Activated naive CD4-positive, alpha-beta T cell treated with anti-CD3 and anti-CD28 coated beads for 36 hours (primary cell): ENCODE measurements around the gene CHST6. TPM values are rescaled to one million over a fixed set of nuclear protein-coding genes. Genes with fewer than 3 reads are reported as not detected.

Source experiments
- CTCF ChIA-PET: fragments of 350-600 bp; sonication (Branson Sonifier 250); formaldehyde crosslinking; loops from one replicate; lab custom pipeline; 2021; ENCODE audit warnings: antibody characterized with exemption; lab: Charles Lee
- DNase-seq: peaks from one replicate; pipeline ENCODE4 v3.0.0-alpha.2; 2020
- H3K27ac Mint-ChIP-seq: one replicate; pipeline ENCODE4 v1.8.0; 2021; ENCODE audit warnings: mild to moderate bottlenecking, mixed read lengths
- H3K27me3 Mint-ChIP-seq: one replicate; pipeline ENCODE4 v1.8.0; 2021; ENCODE audit warnings: low read depth, mixed read lengths
- H3K36me3 Mint-ChIP-seq: one replicate; pipeline ENCODE4 v1.8.0; 2021; ENCODE audit warnings: low read depth, mixed read lengths
- H3K4me1 Mint-ChIP-seq: one replicate; pipeline ENCODE4 v1.8.0; 2021; ENCODE audit warnings: low read depth, mixed read lengths
- H3K4me3 Mint-ChIP-seq: one replicate; pipeline ENCODE4 v1.8.0; 2021; ENCODE audit warnings: mild to moderate bottlenecking, moderate library complexity, mixed read lengths
- H3K9me3 Mint-ChIP-seq: one replicate; pipeline ENCODE4 v1.8.0; 2021; ENCODE audit warnings: mixed read lengths
- intact Hi-C: fragments of 100-400 bp; cut with micrococcal nuclease; formaldehyde crosslinking; loops from one replicate; pipeline ENCODE4 v1.15.1; 2023
- total RNA-seq, 2 experiments: library from RNA; stranded (reverse); gene quantifications; one replicate each; pipeline ENCODE4 v1.2.3, GENCODE V29; 2021

CHST6 gene
- total RNA-seq, 2 experiments from 2014 or later, result not detected

DNA sequence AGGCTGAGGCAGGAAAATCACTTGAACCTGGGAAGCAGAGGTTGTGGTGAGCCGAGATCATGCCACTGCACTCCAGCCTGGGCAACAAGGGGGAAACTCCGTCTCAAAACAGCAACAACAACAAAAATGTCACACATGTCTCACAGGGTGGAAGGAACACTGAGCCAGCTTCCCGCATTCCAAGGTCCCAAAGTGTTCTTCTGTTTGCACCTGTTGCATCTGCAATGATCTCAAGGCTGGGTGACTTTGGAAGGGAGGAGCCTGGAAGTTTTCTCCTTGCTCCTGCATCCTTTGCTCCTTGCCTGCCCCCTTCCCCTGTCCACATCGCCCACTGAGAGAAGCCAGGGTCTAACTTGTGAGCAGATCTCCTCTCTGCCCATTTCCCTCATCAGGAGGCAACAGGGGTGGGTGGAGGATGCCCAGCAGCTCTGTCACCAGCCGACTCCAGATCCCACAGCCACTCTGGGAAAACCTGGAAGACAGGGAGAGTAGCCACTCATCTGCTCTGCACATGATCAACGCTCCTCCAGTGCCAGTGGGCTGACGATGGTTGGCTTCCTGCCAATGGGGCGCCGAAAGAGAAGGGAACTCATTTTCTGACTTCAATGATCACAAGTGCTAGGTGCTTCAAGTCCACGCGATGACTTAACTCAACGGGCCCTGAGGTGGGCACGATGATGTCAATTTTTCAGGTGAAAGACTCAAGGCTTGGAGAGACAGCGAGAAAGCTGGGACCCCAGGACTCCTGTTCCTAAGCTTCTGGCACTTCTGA, 12.6 kb downstream of the CHST6 start:
- CTCF ChIA-PET, result no interaction called here
- H3K36me3 Mint-ChIP-seq, result no peaks in the 10 kb centered on the region
- H3K4me3 Mint-ChIP-seq, result no peak overlapping the region
- peaks cover 1% of the 10 kb centered on the region for H3K4me1 Mint-ChIP-seq
- DNase-seq, result no peak
- no peaks in the 10 kb centered on the region for H3K9me3 Mint-ChIP-seq
- H3K27me3 Mint-ChIP-seq, result peaks cover 10% of the 10 kb centered on the region
- intact Hi-C loops, result no loop called here
- no peak overlapping the region for H3K27ac Mint-ChIP-seq

DNA sequence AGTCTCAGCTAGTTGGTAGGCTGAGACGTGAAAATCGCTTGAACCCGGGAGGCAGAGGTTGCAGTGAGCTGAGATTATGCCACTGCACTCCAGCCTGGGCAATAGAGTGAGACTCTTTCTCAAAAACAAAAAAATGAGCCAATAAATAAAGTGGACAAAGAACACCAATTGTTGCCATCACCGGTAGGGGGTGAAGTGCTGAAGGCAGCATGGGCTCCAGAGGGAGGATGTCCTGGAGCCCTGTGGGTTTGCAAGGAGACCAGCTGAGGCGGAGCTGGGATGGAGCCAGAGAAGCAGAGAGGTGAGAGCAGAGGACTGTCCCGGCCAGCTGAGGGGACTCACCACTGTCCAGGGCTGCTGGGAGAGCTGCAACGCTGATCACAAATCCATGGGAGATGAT, 13.8 kb downstream of the CHST6 start:
- CTCF ChIA-PET, result no interaction called here
- Mint-ChIP-seq H3K27ac (no peak overlapping the region), H3K4me1 (no peaks in the 10 kb centered on the region), H3K27me3 (peaks cover 4% of the 10 kb centered on the region), H3K36me3 (no peaks in the 10 kb centered on the region), H3K4me3 (no peak overlapping the region), H3K9me3 (no peaks in the 10 kb centered on the region)
- intact Hi-C loops, result no loop called here
- no peak for DNase-seq

DNA sequence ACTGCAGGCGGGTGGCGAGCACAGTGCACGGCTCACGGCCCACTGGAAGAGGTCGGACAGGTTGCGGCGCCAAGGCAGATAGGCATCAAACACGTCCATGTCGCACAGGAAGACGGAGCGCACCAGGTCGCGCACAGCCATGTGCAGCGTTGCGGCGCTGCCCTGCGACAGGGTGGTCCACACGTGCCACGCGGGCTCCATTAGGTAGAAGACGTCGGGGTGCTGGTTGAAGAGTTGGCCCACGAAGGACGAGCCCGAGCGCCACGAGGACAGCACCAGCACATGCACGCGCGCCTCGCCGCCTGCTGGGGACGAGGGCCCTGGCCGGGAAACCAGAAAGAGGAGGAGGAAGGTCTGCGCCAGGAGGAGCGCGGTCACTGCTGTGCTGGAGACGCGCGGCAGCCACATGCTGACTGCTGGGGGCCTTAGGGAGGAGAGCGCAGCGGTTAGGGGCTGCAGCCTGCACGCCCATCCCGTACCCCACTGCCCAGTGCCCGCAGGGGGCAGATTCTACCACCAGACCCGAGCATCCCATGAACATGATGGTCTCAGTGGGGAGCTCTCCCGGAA, 15.7 kb downstream of the CHST6 start:
- Mint-ChIP-seq H3K36me3 (no peaks in the 10 kb centered on the region), H3K4me1 (no peaks in the 10 kb centered on the region)
- CTCF ChIA-PET, result no interaction called here

DNA sequence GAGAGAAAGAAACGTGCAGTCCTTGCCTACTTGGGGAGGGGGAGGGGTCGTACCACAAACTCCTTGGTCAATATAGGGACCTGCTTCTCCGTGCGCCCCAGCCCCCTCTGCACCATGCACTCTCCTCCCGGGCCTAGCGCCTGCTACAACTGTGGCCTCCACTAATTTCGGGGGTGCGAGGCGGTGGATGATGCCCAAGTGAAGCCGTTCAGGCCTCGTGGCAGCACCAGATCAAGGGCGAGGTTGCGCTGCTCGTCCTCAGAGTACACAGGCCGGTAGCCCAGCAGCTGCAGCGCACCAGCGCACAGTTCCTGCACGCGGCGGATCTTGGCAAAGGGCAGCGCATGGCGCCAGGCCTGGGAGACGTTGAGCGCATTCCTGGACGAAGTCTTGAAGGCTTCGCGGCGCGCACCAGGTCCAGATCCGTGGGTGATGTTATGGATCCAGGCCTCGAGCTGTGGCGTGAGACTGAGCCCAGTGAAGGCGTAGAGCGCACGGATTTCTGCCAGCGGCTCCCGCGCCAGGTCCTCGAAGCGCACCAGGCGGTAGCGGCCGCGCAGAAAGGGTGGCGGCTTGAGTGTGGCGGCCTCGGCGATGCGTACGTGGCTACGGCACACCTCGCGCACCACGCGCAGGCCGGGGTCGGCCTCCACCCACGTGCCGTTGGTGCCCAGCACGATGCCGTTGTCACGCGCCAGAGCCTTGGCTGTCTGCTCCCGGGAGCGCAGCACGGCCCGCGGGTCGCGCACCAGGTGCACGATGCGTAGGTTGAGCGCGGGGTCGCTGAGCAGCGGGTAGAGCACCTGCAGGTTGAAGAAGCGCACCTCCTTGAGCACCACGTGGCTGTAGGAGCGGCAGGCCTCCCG, 16.5 kb downstream of the CHST6 start:
- intact Hi-C loops, result no loop called here
- Mint-ChIP-seq H3K36me3 (no peaks in the 10 kb centered on the region), H3K4me3 (no peak overlapping the region), H3K27ac (no peak overlapping the region), H3K27me3 (no peaks in the 10 kb centered on the region), H3K4me1 (no peaks in the 10 kb centered on the region), H3K9me3 (no peaks in the 10 kb centered on the region)
- CTCF ChIA-PET, result interaction anchor here (0.9 kb wide), 1 partner anchor 71 kb away, joined by 3 read pairs; no protein-coding TSS in a partner anchor
- DNase-seq, result no peak

More for the DNA sequence above, 15.7 kb downstream of the CHST6 start:
- intact Hi-C loops, result no loop called here
- Mint-ChIP-seq H3K4me3 (no peak overlapping the region), H3K27ac (no peak overlapping the region), H3K9me3 (no peaks in the 10 kb centered on the region), H3K27me3 (no peaks in the 10 kb centered on the region)
- DNase-seq, result no peak

DNA sequence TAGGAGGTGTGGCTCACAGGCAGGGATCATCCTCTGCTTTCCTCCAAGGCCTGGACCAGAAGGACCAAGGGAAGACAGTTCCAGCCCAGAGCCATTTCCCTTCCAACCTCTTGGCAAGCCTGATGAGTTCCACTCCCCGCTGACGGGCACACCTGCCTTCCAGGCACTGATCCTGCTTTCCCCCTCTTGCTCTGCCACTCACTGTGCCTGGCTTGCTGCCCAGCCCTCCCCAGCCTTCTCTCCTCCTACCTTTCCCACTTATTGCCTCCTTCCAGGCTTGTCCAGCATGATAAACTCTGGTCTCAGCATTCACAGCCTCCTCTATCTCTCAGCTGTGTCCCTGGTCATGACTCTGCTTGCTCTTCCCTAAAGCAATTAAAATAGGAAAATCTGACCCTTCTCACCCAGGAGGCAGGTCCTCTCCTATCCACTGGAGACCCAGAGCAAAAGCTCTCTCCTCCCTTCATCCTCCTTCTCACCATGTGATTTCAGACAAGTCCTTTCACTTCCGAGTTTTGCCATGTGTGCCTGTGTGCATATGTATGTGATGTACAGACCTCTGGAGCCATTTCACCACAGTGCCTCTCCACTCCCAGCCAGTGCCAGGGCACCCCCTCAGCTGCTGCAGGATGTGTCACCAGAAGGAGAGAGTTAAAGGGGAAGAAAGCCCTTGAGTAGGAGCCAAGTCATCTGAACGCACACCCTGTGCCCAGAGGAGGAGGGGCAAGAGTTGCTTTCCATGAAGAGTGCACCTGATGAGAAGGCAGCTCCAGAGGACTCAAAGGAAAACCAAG, 17.4 kb downstream of the CHST6 start:
- Mint-ChIP-seq H3K27me3 (no peaks in the 10 kb centered on the region), H3K36me3 (no peaks in the 10 kb centered on the region), H3K4me1 (no peaks in the 10 kb centered on the region), H3K4me3 (no peak overlapping the region), H3K9me3 (no peaks in the 10 kb centered on the region), H3K27ac (no peak overlapping the region)
- DNase-seq, result no peak
- CTCF ChIA-PET, result interaction anchor here (0.6 to 2.4 kb wide), 3 partner anchors 9 to 72 kb away, joined by 3 to 8 read pairs (median 5); partner anchors contain the start of gene TMEM170A
- intact Hi-C loops, result no loop called here

DNA sequence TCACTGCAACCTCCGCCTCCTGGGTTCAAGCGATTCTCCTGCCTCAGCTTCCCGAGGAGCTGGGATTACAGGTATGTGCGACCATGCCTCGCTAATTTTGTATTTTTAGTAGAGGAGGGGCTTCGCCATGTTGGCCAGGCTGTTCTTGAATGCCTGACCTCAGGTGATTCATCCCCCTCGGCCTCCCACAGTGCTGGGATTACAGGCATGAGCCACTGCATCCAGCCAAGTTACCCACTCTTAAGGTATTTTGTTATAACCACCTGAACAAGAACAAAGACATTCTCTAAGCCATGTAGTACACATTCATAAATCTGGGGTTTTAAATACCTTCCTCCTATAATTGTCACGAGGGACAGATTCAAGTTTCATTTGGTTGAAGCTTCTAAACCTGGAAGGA, 18.4 kb downstream of the CHST6 start:
- Mint-ChIP-seq H3K4me3 (no peak overlapping the region), H3K4me1 (no peaks in the 10 kb centered on the region), H3K27ac (no peak overlapping the region), H3K27me3 (no peaks in the 10 kb centered on the region), H3K36me3 (no peaks in the 10 kb centered on the region), H3K9me3 (no peaks in the 10 kb centered on the region)
- CTCF ChIA-PET, result interaction anchor here (2.4 kb wide), 1 partner anchor 12 kb away, joined by 8 read pairs; the partner anchor contains the start of gene TMEM170A
- intact Hi-C loops, result no loop called here
- DNase-seq, result no peak

DNA sequence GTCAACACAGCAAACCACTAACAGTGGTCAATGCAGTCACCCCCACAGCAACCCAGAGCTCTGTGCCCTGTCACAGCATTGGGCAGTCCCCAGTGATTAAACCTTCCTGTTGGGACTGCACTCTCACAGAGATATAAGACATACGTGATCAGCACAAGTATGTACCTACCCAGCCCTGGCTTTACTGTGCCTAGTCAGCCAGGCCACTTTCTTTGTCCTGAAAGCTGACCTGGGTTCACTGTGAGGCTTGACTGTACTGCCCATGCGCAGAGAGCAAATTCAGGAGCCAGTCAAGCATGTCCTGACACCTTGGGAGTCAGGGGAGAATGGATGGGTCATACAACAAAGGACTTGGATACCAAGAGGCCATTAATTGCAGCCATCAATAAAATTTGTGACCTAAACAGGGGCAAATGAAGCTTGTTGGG, 19.8 kb downstream of the CHST6 start:
- Mint-ChIP-seq H3K27me3 (no peaks in the 10 kb centered on the region), H3K36me3 (no peaks in the 10 kb centered on the region), H3K27ac (no peak overlapping the region), H3K4me1 (no peaks in the 10 kb centered on the region), H3K9me3 (no peaks in the 10 kb centered on the region), H3K4me3 (no peak overlapping the region)
- DNase-seq, result no peak
- CTCF ChIA-PET, result interaction anchor here (1.1 to 1.3 kb wide), 2 partner anchors 19 to 242 kb away, joined by 3 read pairs; no protein-coding TSS in a partner anchor
- intact Hi-C loops, result no loop called here

DNA sequence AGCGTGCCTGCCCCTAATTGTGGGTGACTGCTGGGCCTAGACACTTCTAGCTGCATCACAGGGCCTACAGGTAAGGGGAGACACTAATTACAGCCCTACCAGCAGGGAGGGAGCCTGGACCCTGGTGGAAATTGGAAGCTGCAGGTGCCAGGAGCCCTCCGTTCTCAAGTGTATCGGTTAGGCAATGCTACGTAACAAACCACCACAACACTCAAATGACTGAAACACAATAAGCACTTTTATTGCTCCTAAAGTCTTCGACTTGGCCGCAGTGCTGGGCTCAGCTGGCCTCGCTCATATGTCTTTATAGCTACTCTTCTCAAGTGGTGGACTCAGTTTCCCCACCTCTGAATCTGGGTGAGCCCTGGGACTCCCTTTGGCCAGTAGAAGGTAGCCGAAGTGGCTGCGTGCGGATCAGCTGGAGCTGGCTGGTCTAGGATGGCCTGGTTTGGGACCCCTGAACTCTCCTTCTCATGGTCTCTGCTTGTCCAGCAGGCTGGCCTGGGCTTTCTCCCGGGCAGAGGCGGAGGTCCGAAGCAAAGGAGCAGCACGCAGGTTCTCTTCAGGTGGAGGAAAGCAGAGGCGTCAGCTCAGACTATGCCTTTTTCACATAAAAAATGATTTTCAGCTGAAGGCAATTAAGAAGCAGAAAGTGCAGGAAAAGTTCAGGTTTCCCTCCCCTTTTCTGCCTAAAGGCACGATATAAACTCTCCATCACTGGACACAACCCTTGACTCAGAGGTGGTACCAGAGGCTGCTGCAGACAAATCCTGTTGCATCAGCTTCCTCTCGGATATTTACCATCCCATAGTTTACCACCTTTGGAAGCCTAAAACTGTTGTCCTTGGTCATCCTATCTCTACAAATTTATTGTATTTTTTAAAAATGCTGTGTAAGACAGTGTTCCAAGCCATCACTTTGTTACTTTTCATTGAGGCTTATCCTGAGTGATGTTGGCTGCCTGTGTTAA, 22.0 kb downstream of the CHST6 start:
- no peak overlapping the region for H3K4me3 Mint-ChIP-seq
- H3K27me3 Mint-ChIP-seq, result no peaks in the 10 kb centered on the region
- CTCF ChIA-PET, result interaction anchor here (0.8 to 3.4 kb wide), 12 partner anchors 33 to 293 kb away, joined by 3 to 27 read pairs (median 5); partner anchors contain the start of gene CHST5
- no peak overlapping the region for H3K27ac Mint-ChIP-seq
- no peak for DNase-seq
- H3K9me3 Mint-ChIP-seq, result no peaks in the 10 kb centered on the region
- intact Hi-C loops, result loop anchor here (5.0 kb wide), 1 partner anchor 1699 kb away; no protein-coding TSS in a partner anchor
- no peaks in the 10 kb centered on the region for H3K4me1 Mint-ChIP-seq
- H3K36me3 Mint-ChIP-seq, result no peaks in the 10 kb centered on the region

DNA sequence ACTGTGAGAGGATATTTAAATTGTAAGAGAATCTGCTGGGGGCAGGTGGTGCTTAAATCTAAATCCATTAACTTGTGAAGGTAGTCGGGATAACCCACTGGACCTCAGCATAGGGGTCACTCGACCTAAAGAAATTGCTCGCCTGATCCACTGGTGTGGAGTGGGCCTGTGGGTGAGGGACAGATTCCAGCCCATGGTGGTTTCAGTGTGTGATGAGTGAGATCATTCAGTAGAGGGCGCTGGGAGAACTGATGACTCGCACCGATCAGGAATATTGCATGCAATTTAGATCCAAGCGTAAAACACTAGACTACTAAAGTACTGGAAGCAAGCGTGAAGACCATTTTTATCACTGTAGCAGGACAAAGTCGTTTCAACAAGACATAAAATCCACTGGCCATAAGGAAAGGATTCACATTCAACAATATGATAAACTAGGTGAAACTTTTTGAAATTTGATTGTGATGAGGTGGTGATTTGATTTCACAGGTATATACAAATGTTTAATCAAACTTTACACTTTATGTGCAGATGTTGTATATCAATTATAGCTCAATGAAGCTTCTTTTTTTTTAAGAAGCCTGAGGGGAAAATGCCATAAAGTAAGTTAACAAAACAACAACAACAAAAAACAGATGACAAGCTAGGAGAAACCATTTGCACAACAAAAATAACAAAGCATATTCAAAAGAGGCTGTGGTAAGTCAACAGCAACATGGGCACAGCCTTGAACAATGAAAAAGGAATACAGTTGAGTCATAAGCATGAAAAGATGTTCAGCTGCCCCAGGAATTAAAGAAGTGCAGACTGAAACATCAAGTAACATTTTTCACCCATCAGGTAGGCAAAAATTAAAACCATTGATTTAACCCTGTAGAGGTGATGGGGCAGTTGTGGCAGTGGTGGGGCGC, 23.3 kb downstream of the CHST6 start:
- Mint-ChIP-seq H3K9me3 (no peaks in the 10 kb centered on the region), H3K27me3 (no peaks in the 10 kb centered on the region), H3K27ac (no peak overlapping the region), H3K4me3 (no peak overlapping the region), H3K4me1 (peaks cover 1% of the 10 kb centered on the region), H3K36me3 (no peaks in the 10 kb centered on the region)
- DNase-seq, result peak; percentile 56
- intact Hi-C loops, result loop anchor here (1.0 to 5.0 kb wide), 4 partner anchors 45 to 1700 kb away; no protein-coding TSS in a partner anchor
- CTCF ChIA-PET, result interaction anchor here (0.7 to 3.4 kb wide), 21 partner anchors 8 to 299 kb away, joined by 3 to 27 read pairs (median 4); partner anchors contain the start of gene CHST5

DNA sequence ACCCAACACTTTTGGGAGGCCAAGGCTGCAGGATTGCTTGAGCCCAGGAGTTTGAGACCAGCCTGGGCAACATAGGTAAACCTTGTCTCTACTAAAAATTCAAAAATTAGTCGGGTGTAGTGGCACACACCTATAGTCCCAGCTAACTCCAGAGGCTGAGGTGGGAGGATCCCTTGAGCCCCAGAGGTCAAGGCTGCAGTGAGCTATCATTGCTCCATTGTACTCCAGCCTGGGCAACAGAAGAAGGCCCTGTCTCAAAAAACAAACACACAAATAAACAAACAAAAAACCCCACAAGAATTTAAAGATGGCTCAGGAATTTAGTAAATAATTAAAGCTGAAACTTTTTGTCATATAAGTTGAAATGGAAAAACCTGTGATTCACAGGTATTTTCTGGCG, 28.5 kb downstream of the CHST6 start:
- Mint-ChIP-seq H3K36me3 (peaks cover 2% of the 10 kb centered on the region), H3K9me3 (no peaks in the 10 kb centered on the region), H3K4me1 (peaks cover 25% of the 10 kb centered on the region), H3K27ac (no peak overlapping the region), H3K4me3 (no peak overlapping the region), H3K27me3 (no peaks in the 10 kb centered on the region)
- CTCF ChIA-PET, result interaction anchor here (0.8 kb wide), 1 partner anchor 50 kb away, joined by 3 read pairs; no protein-coding TSS in a partner anchor
- intact Hi-C loops, result no loop called here
- DNase-seq, result no peak
